ENCODE data around the gene SCAMP4. TPM values are rescaled to one million over a fixed set of nuclear protein-coding genes. Genes with fewer than 3 reads are reported as not detected.
A peak's percentile ranks its signal among the peaks of the same experiment; 100 is the strongest.

The SCAMP4 gene
- total RNA-seq, 1 experiment from 2014 or later: 63.3 TPM

- Histone ChIP-seq H2AFZ (ENCODE audit: low read depth, low read length, poor library complexity, severe bottlenecking) (no peak overlapping the region), H3K4me2 (ENCODE audit: low read length) (peak overlapping the region; percentile 91), H3K9me3 (ENCODE audit: control insufficient read depth in 1 of 2, insufficient read depth in 1 of 2, low read depth in 1 of 2, low read length in 2 of 2) (no peaks in the 10 kb centered on the region), H3K9ac (ENCODE audit: low read length) (peak overlapping the region; percentile 97), H3K27ac (ENCODE audit: low read depth, low read length) (peak overlapping the region; percentile 99), H3K4me3 (replicated peaks in 1 of 2; ENCODE audit: low read depth in 1 of 2, low read length in 2 of 2) (peak overlapping the region; percentile 91 to 94), H3K9me2 (ENCODE audit: insufficient read depth) (no peaks in the 10 kb centered on the region), H3K36me3 (ENCODE audit: control insufficient read depth in 1 of 2, insufficient read depth in 2 of 2, low read length in 2 of 2) (0 out of 4 replicates have a peak, but pooled peaks cover 0 to 4% of the 10 kb centered on the region in 2 experiments), H4K20me1 (ENCODE audit: insufficient read depth) (no peaks in the 10 kb centered on the region; the same call in 1 of the 2 replicates), H3K79me2 (ENCODE audit: insufficient read depth, low read length) (peaks cover 60% of the 10 kb centered on the region), H3K4me1 (ENCODE audit: control insufficient read depth in 1 of 2, insufficient read depth in 2 of 2, low read length in 2 of 2) (peaks cover 52 to 70% of the 10 kb centered on the region in 2 experiments), H3K27me3 (ENCODE audit: insufficient read depth, low read length) (no peaks in the 10 kb centered on the region)
- no TSS peak for BruUV-seq (replicated peaks)
- ChIA-PET CTCF (interaction anchor here (0.6 kb wide), 1 partner anchor 8 kb away, joined by 3 read pairs; no protein-coding TSS in a partner anchor), POLR2A (no interaction called here), RAD21 (ENCODE audit: low non-redundant PET in 1 of 2, low total read pairs in 2 of 2, uncharacterized antibody in 2 of 2, unreplicated experiment in 2 of 2) (no interaction called here)
- intact Hi-C loops (cut with micrococcal nuclease): no loop called here
- TF ChIP-seq FOSL1 (IDR thresholded peaks at IDR 0.05; ENCODE audit: low read depth) (no peak), SIN3A (IDR thresholded peaks at IDR 0.05; ENCODE audit: low read depth) (no peak), ELF1 (IDR thresholded peaks at IDR 0.05; ENCODE audit: borderline replicate concordance, low read depth) (no peak), CTCF (IDR thresholded peaks at IDR 0.05 in 2 of 3, conservative IDR thresholded peaks at IDR 0.05 in 1 of 3; ENCODE audit: borderline replicate concordance in 1 of 3, insufficient read depth in 1 of 3, low read depth in 2 of 3, low read length in 2 of 3) (no peak), CBX3 (IDR thresholded peaks at IDR 0.05; ENCODE audit: low read depth) (no peak), ZNF274 (IDR thresholded peaks at IDR 0.05; ENCODE audit: low read depth, low read length) (no peak), REST (IDR thresholded peaks at IDR 0.05; ENCODE audit: low read depth) (no peak), ZBTB33 (IDR thresholded peaks at IDR 0.05; ENCODE audit: extremely low read depth, insufficient replicate concordance, low read length) (no peak), SP1 (IDR thresholded peaks at IDR 0.05; ENCODE audit: low read depth) (no peak), EGR1 (IDR thresholded peaks at IDR 0.05; ENCODE audit: low read depth) (no peak), MAX (IDR thresholded peaks at IDR 0.05) (no peak), JUND (IDR thresholded peaks at IDR 0.05) (no peak), SRF (IDR thresholded peaks at IDR 0.05; ENCODE audit: low read depth) (no peak)
- ATAC-seq: no peak
- DNase-seq (ENCODE audit: low read depth, low spot score): no peak
These were observed 43.6 kb upstream of the SCAMP4 start for GRCh38 chr19:1861599-1862031.

Data from HCT116 (cell line).